Hepatocyte (in vitro differentiated cells): ENCODE data around the gene DHRS13. TPM values are rescaled to one million over a fixed set of nuclear protein-coding genes. Genes with fewer than 3 reads are reported as not detected.
"Not testable (repeated sequence)": the region's sequence is repeated elsewhere in the genome, so short reads cannot be mapped to it uniquely, and the experiment has no call there.

Source experiments
- DNase-seq: peaks from one replicate; pipeline ENCODE4 v3.0.0-alpha.2; 2016; ENCODE audit warnings: low spot score
- H2AFZ ChIP-seq: fragments of 200-600 bp; sonication (generic); 2 replicates; pipeline ENCODE4 v1.6.0; 2016; ENCODE audit warnings: antibody characterized with exemption, mild to moderate bottlenecking
- H3K27ac ChIP-seq: fragments of 200-600 bp; sonication (generic); 2 replicates; pipeline ENCODE4 v1.5.1; 2016; ENCODE audit warnings: mild to moderate bottlenecking
- H3K27me3 ChIP-seq: fragments of 200-600 bp; sonication (generic); 2 replicates; pipeline ENCODE4 v1.6.1; 2016
- H3K36me3 ChIP-seq: fragments of 200-600 bp; sonication (generic); replicated peaks from 2 replicates; pipeline ENCODE4 v1.5.1; 2016; ENCODE audit warnings: low read depth; ENCODE audit not compliant: insufficient read depth
- H3K4me1 ChIP-seq: fragments of 200-600 bp; sonication (generic); 2 replicates; pipeline ENCODE4 v1.5.1; 2016; ENCODE audit warnings: mild to moderate bottlenecking, moderate library complexity; ENCODE audit not compliant: insufficient read depth
- H3K4me2 ChIP-seq: fragments of 200-600 bp; sonication (generic); 2 replicates; pipeline ENCODE4 v1.6.0; 2016
- H3K4me3 ChIP-seq: fragments of 200-600 bp; sonication (generic); 2 replicates; pipeline ENCODE4 v1.5.1; 2016; ENCODE audit warnings: mild to moderate bottlenecking
- H3K79me2 ChIP-seq: fragments of 200-600 bp; sonication (generic); 2 replicates; pipeline ENCODE4 v1.6.0; 2017; ENCODE audit warnings: mild to moderate bottlenecking
- H3K9me2 ChIP-seq: fragments of 200-600 bp; sonication (generic); replicated peaks from 2 replicates; pipeline ENCODE4 v1.6.0; 2017; ENCODE audit warnings: mild to moderate bottlenecking; ENCODE audit not compliant: insufficient read depth
- H3K9me3 ChIP-seq: fragments of 200-600 bp; sonication (generic); 2 replicates; pipeline ENCODE4 v1.5.1; 2016; ENCODE audit warnings: low read depth, mild to moderate bottlenecking
- H4K20me1 ChIP-seq: fragments of 200-600 bp; sonication (generic); 2 replicates; pipeline ENCODE4 v1.6.0; 2016; ENCODE audit warnings: mild to moderate bottlenecking; ENCODE audit not compliant: insufficient read depth, poor library complexity, severe bottlenecking
- WGBS: methylation state at CpG from one replicate; pipeline ENCODE4 v1.1.6; 2016; ENCODE audit warnings: low lambda C conversion rate; ENCODE audit errors: missing lambda C conversion rate; 5-methylcytosine and 5-hydroxymethylcytosine counted together
- microRNA counts: library from miRNA; unstranded; fragments of <30 nt; microRNA quantifications from one replicate; lab custom pipeline; 2017
- microRNA-seq: library from miRNA; unstranded; fragments of <30 nt; microRNA quantifications from one replicate; pipeline ENCODE4, GENCODE V29; 2017
- polyA plus RNA-seq: library from polyadenylated mRNA; unstranded; fragments of >200 nt; fragmentation: Nextera tagmentation; extraction: Ambion mirVana; gene quantifications from 2 replicates; pipeline ENCODE4 v1.2.1, GENCODE V29; 2016
- total RNA-seq: library from RNA; depleted of rRNA; stranded (reverse); fragments of >200 nt; gene quantifications from 2 replicates; pipeline ENCODE4 v1.2.3, GENCODE V29; 2014
- TF ChIP-seq, protein P1 (sequence below): fragments of 200-600 bp; sonication (generic); IDR thresholded peaks from 2 replicates; pipeline ENCODE4 v1.5.1; 2016; ENCODE audit warnings: antibody characterized with exemption, mild to moderate bottlenecking; ENCODE audit not compliant: poor library complexity

The DHRS13 gene
- total and polyA plus RNA-seq, 2 experiments from 2014 or later, result 14.9 to 15.4 TPM

DNA sequence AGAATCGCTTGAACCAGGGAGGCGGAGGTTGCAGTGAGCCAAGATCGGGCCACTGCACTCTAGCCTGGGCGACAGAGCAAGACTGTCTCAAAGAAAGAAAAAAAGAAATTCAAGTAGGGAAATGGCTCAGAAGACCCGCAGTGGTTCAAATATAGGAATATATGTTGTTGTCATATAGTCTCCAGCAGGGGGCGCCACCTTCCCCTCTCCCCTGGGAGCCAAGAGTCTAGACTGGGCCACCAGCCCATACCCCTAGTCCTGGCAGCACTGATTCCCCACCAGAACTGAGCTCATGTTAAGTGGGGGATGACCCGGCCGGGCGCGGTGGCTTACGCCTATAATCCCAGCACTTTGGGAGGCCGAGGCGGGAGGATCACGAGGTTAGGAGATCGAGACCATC is 54.2 kb downstream of the DHRS13 start:
- H3K36me3 ChIP-seq, H3K4me3 ChIP-seq, H3K27me3 ChIP-seq, H3K27ac ChIP-seq, H2AFZ ChIP-seq, H3K9me3 ChIP-seq, H3K4me1 ChIP-seq, H3K79me2 ChIP-seq, H3K9me2 ChIP-seq, H4K20me1 ChIP-seq, H3K4me2 ChIP-seq: not testable (repeated sequence)
- TF ChIP-seq, protein P1, sequence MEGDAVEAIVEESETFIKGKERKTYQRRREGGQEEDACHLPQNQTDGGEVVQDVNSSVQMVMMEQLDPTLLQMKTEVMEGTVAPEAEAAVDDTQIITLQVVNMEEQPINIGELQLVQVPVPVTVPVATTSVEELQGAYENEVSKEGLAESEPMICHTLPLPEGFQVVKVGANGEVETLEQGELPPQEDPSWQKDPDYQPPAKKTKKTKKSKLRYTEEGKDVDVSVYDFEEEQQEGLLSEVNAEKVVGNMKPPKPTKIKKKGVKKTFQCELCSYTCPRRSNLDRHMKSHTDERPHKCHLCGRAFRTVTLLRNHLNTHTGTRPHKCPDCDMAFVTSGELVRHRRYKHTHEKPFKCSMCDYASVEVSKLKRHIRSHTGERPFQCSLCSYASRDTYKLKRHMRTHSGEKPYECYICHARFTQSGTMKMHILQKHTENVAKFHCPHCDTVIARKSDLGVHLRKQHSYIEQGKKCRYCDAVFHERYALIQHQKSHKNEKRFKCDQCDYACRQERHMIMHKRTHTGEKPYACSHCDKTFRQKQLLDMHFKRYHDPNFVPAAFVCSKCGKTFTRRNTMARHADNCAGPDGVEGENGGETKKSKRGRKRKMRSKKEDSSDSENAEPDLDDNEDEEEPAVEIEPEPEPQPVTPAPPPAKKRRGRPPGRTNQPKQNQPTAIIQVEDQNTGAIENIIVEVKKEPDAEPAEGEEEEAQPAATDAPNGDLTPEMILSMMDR, result peak; percentile 22
- WGBS, result 90% methylated on average over 15 of the region's 15 CpGs
- peak; percentile 20 for DNase-seq

MicroRNAs encoded within 50 kb of the gene (microRNA counts, 767-probe panel; counts per million panel counts)
- microRNA hsa-miR-144-3p (lab: Ali Mortazavi, UCI), result 6,429 counts per million, percentile 30 among the panel's probes with 10 or more counts
- not detected for microRNA hsa-miR-451a (lab: Ali Mortazavi, UCI)

Small RNA genes lying within 50 kb of the gene (microRNA-seq; reads per million reads assigned to microRNA genes)
- not detected for gene MIR451B

Other genes with a start within 250 kb of the DHRS13 start
- gene SDF2, start 241.2 kb downstream of the DHRS13 start, total RNA-seq, result 77.4 and 78.6 TPM in 2 replicates
- gene SDF2, start 241.2 kb downstream of the DHRS13 start, polyA plus RNA-seq, result 123 and 148 TPM in 2 replicates
- 48.8 and 50.8 TPM in 2 replicates for gene SUPT6H, start 240.9 kb downstream of the DHRS13 start, total RNA-seq
- gene SUPT6H, start 240.9 kb downstream of the DHRS13 start, polyA plus RNA-seq, result 32.6 and 34.3 TPM in 2 replicates
- 3.9 and 4.4 TPM in 2 replicates for gene PROCA1, start 191.2 kb downstream of the DHRS13 start, total RNA-seq
- 1.1 and 1.8 TPM in 2 replicates for gene PROCA1, start 191.2 kb downstream of the DHRS13 start, polyA plus RNA-seq
- gene RAB34, start 185.2 kb downstream of the DHRS13 start, total RNA-seq, result 160 and 184 TPM in 2 replicates
- gene RAB34, start 185.2 kb downstream of the DHRS13 start, polyA plus RNA-seq, result 180 and 185 TPM in 2 replicates
- 501 and 614 TPM in 2 replicates for gene RPL23A, start 183.1 kb downstream of the DHRS13 start, total RNA-seq
- gene RPL23A, start 183.1 kb downstream of the DHRS13 start, polyA plus RNA-seq, result 1,050 and 1,115 TPM in 2 replicates
- 12.5 and 14.6 TPM in 2 replicates for gene TLCD1, start 176.8 kb downstream of the DHRS13 start, total RNA-seq
- gene TLCD1, start 176.8 kb downstream of the DHRS13 start, polyA plus RNA-seq, result 23.4 and 26.6 TPM in 2 replicates
- 3.3 and 5.5 TPM in 2 replicates for gene NEK8, start 174.3 kb downstream of the DHRS13 start, total RNA-seq
- gene NEK8, start 174.3 kb downstream of the DHRS13 start, polyA plus RNA-seq, result 8.1 and 9.7 TPM in 2 replicates
- gene TRAF4, start 159.1 kb downstream of the DHRS13 start, total RNA-seq, result 99.5 and 107 TPM in 2 replicates
- gene TRAF4, start 159.1 kb downstream of the DHRS13 start, polyA plus RNA-seq, result 66.2 and 81.4 TPM in 2 replicates
- gene FAM222B, start 60.3 kb downstream of the DHRS13 start, total RNA-seq, result 7.9 and 10.3 TPM in 2 replicates
- 28.5 and 36.0 TPM in 2 replicates for gene FAM222B, start 60.3 kb downstream of the DHRS13 start, polyA plus RNA-seq
- gene ERAL1, start 48.1 kb downstream of the DHRS13 start, total RNA-seq, result 30.0 and 42.8 TPM in 2 replicates
- gene ERAL1, start 48.1 kb downstream of the DHRS13 start, polyA plus RNA-seq, result 56.2 and 77.1 TPM in 2 replicates
- 31.8 and 42.0 TPM in 2 replicates for gene FLOT2, start 5.3 kb downstream of the DHRS13 start, total RNA-seq
- 56.4 and 64.0 TPM in 2 replicates for gene FLOT2, start 5.3 kb downstream of the DHRS13 start, polyA plus RNA-seq
- 18.2 and 19.0 TPM in 2 replicates for gene PHF12, start 48.4 kb upstream of the DHRS13 start, total RNA-seq
- 10.0 and 12.1 TPM in 2 replicates for gene PHF12, start 48.4 kb upstream of the DHRS13 start, polyA plus RNA-seq
- 1.2 TPM in 1 of 2 replicates, not detected in the other for gene SEZ6, start 103.0 kb upstream of the DHRS13 start, total RNA-seq
- 0.58 and 0.81 TPM in 2 replicates for gene SEZ6, start 103.0 kb upstream of the DHRS13 start, polyA plus RNA-seq
- gene PIPOX, start 140.1 kb upstream of the DHRS13 start, total RNA-seq, result 15.8 TPM in 2 replicates
- 8.0 and 10.2 TPM in 2 replicates for gene PIPOX, start 140.1 kb upstream of the DHRS13 start, polyA plus RNA-seq